Occipital lobe (tissue), 2 donors: ENCODE measurements around the gene KCNK15. TPM values are rescaled to one million over a fixed set of nuclear protein-coding genes. Genes with fewer than 3 reads are reported as not detected.
"Not testable (repeated sequence)": the region's sequence is repeated elsewhere in the genome, so short reads cannot be mapped to it uniquely, and the experiment has no call there.

Experiments used
- DNase-seq: peaks from one replicate; lab custom pipeline; 2025; lab: John Stamatoyannopoulos, UW
- total RNA-seq: library from RNA; depleted of rRNA; stranded (reverse); fragments of >200 nt; gene quantifications from one replicate; pipeline ENCODE4 v1.2.3, GENCODE V29; 2014

KCNK15 gene
- not detected for total RNA-seq

DNA sequence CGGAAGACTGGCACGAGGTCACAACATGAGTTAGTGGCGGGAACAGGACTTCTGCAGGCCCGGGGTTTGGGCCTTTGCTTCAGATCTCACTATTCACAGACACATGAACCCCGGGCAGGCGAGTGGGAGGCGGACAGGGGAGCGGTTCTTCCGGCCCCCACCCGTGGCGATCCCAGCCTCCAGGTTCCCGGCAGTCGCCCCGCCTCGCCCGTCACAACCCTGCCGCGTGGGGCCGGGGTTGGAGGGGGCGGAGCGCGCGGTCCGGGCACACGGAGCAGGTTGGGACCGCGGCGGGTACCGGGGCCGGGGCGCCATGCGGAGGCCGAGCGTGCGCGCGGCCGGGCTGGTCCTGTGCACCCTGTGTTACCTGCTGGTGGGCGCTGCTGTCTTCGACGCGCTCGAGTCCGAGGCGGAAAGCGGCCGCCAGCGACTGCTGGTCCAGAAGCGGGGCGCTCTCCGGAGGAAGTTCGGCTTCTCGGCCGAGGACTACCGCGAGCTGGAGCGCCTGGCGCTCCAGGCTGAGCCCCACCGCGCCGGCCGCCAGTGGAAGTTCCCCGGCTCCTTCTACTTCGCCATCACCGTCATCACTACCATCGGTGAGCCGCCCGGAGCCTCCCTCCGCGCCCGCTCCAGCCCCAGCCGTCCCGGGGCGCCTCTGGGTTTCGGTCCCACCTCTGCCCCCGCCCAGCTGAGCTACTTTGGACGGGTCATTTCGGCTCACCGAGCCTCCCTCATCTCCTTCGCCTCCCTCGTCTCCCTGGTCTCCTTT, at the start of gene KCNK15:
KCNK15 (plus strand) TSS at position 268 of the 769 bp plus-strand sequence; CDS start at position 314, 46 bp downstream.
- no peak for DNase-seq

GRCh38 chr20:44696315-44696714, 49.4 kb upstream of the KCNK15 start:
- no peak for DNase-seq

- DNase-seq: not testable (repeated sequence)
These were observed 48.6 kb upstream of the KCNK15 start for GRCh38 chr20:44697041-44697440.

DNA sequence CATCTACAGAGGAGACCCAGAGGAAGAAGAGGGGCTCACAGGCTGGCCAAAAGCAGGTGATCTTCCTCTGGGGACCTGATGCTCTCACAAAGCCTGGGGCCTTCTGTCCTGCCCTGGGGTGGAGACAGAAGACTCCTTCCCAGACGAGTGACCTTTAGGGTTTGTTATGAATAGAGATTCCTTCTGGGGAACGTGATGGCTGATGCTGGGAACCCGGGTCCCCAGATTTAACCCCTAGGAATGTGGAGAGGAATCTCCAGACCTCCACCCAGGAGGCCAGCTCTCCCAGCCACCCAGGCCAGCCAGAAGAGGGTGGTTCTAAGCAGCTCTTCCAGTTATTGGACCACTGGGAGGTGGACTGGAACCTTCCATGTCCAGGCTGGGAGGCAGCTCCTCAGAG, 47.3 kb upstream of the KCNK15 start:
- DNase-seq: no peak

- DNase-seq: no peak
These were observed 45.4 kb upstream of the KCNK15 start for GRCh38 chr20:44700306-44700705.

GRCh38 chr20:44701118-44701857, 44.4 kb upstream of the KCNK15 start:
- DNase-seq: no peak

DNA sequence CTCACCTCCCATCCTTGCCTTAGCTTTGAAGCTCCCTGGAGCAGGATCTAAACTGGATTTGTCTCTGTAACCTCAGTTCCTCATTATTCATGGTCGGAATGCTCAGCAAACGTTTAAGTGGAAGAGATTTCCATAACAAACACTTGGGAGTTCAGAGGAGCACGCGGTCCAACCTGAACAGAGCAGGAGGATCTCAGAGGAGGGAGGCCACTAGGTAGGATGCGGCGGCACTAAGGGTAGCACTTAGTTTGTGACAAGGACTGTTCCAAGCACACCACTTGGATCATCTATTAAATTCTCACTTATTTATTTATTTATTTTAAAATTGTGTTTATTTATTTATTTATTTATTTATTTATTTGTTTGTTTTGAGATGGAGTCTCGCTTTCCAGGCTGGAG, 43.8 kb upstream of the KCNK15 start:
- no peak for DNase-seq

GRCh38 chr20:44702776-44703175, 42.9 kb upstream of the KCNK15 start:
- DNase-seq: peak; percentile 50

DNA sequence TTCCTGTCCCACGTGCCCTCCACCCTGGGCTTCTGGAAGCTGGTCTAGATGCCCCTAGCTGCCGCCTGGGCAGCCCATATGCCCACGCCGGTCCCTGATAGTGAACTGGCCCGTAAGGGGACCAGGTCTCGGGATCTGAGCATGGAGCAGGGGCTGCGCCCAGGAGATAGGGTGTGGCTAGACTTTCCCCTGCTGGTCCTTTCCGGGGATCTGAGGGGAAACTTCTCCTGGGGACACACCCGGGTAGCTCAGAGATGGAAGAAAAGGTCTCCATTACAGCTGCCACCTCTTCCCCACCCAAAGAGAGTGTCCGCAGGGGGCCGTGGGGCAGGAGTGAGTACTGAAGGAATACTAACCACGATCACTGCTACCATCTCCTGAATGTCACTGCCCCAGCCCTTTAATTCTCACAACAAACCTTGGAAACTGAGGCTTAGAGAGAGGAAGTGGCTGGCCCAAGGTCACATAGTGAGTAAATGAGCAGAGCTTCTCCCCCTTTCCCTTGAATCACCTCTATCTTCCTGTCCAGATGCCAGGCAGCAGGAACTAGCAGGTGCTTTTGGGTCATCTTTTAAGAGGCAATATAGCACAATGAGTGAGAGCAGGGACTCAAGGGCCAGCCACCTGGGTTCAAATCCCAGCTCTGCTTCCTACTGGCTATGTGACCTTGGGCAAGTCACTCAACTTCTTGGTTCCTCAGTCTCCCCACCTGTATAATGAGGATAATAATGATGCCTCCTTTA, 42.3 kb upstream of the KCNK15 start:
- no peak for DNase-seq

DNA sequence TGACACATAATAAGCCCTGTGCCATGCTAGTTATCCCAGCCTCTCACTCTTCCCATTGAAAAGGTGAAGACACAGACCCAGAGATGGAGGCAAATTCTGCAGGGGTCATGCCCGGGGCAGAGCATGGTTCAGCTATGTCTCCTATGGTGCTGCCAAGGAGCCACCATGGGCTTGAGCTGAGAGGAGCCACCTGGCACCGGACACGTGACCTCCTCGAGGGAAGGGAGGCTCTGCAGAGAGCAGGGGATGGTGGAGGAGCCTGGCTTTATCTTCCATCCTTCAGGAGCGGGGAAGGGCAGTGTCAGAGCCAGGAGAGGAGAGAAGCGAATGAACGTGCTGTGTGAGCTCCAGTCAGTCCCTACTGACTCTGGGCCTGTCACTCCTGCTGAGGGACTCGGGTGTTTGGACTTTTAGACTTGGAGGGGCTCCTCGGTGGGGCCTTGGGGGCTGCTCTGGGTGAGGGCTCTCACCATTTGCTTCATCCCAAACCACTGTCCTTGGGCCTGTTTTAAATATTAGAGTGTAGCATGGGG, 41.6 kb upstream of the KCNK15 start:
- DNase-seq: no peak

DNA sequence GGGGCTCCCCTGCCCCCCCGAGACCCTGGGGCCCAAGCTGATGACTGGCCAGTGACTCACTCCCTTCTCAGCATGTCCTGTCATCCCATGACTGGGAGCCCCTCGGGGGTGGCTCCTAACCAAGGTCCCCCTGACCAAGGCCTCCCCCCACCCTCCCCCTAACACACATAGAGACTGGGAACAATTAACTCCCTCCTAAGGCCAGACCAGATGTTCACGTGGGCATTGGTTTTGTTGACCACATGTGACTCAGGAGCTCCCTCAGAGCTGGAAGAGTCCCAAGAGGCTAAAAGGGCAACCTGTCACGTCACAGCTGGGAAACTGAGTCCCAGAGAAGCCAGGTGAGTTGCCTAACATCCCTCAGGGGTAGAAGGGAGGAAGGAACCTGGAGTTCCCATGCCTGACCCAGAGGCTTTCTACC, 41.1 kb upstream of the KCNK15 start:
- DNase-seq: no peak

DNA sequence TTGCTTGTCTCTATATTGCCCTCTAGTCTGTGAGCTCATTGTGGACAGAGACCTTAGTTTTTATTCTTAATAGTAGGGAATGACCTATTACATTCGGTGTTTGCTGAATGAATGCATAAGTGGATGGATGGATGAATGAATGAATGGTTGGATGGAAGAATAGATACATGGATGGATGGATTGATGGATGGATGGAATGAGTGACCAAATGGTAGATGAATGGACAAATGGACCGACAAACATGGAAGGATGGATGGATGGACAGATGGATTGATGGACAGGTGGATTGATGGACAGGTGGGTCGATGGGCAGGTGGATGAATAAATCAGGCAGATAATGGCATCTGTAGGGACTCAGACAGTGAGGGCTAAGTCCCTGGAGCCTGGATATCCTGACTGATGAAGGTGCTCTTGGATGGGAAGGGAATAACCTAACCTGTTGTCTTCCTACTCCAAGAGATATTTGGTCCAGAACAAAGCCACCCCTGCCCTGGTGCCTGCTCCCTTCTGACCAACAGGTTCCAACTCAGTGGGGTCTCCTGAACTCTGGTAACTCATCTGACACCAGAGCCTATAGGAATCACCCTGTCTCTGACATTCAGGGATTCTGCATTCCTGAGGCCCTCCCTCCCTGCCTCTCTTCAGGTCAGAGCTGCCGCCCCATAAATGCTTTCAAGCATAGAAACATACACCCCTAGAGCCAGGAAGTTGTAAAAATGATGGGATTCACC, 40.1 kb upstream of the KCNK15 start:
- DNase-seq: no peak

- no peak for DNase-seq
These were observed 39.2 kb upstream of the KCNK15 start for GRCh38 chr20:44706301-44707017.

DNA sequence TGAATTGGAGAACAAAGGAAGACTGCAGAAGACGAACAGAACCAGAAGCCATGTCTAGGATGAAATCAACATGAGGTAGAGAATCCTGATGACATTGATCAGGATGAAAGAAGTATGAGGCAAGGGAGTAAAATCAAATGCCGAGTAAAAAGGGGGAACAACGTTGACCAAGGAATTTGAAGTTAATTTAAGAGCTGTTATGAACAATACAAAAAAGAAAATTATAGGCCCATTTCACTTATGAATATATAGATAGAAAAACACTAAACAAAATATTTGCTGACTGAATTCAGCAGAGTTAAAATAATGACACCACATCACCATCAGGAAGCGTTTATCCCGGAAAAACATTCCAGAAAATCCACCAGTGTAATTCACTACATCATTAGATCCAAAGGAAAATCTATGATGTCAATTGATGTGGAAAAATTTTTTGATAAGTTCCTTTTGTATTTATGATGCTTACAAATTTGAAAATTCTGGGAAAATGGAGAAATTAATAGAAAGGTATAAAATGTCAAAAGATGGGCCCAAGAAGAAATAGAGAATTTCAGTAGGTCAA, 38.6 kb upstream of the KCNK15 start:
- DNase-seq: no peak

DNA sequence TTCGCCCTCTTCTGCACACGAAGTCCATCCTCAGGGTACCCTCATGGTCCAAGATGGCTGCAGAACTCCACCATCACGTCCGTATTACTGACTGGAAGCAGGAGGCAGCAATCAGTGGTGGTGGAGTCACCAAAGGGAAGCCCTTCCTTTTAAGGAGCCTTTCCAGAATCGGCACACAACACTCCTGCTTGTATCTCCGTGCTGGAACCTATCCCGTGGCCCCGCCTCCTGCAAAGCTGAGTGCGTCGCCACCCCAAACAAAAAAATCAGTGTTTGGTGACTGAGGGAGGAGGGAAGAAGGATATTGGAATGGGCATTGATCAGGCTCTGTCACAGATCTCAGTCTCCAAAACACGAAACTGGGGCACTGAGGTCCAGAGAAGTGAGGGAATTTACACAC, 36.3 kb upstream of the KCNK15 start:
- DNase-seq: no peak

DNA sequence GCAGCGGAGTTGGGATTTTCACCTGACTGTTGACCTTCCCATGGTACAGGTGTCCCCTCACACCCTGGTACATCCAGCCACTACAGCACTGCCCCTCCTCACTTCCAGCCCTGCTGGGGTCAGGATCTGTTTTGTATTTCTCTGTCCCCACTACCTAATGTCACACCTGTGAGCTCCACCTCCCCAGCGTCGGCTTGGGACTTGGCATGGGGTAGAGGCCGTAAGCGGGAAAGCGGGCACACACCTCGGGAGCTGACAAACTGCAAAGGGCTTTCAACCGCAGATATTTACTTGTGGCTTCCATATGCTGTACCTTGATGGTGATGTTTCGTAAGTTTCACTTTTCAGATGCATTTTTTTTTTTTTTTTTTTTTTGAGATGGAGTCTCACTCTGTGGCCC, 35.9 kb upstream of the KCNK15 start:
- no peak for DNase-seq

DNA sequence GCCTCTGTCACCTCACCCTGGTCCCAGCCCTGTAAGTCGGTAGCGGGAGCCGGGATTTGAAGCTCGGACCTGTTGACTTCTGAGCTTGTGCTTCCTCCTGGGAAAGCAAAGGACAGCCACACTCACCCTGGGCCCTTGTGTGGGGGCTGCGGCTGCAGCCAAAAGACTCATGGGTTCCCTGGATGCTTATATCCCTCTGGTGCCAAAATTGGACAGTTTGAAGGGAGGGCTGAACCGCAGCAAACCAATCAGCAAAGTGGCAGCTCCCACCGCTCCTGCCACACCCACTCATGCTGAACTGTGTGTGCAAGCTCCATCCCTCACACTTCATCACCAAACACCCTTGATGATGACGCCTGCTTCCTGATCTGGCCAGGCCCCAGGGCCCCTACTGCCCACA, 34.4 kb upstream of the KCNK15 start:
- no peak for DNase-seq

- DNase-seq: no peak
These were observed 31.5 kb upstream of the KCNK15 start for GRCh38 chr20:44714102-44714700.

DNA sequence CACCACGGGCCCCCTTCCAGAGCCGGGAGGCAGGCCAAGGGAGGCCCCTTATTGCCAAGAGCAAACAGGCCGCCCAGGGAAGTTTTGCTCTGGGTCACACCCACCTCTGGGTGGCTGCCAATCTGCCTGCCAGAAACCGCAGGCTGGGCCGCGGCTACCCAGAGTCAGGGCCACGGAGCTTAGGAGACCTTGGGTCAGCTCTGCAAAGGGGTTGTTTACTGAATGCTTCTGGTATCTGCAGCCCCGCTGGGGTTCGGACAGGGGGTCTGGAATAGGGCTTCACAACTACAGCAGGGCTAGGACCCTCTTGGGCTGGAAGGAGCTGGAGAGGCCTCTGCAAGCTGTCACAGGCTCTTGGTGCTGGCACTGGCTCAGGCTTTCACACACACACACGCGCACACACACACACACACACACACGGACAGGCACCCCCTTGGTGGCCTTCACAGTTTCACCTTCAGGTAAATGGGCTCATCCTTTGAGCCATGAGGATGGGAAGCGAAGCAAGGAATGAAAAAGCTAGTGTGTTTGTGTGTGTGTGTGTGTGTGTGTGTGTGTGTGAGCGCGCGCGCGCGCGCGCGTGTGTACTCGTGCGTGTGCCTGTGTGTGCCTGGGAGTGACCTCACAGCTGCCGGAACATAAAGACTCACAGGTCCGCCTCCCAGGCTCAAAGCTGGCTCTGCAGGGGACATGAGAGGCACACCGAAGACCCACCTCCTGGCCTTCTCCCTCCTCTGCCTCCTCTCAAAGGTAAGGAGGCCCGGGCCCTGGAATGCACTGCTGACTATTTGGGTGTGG, 30.8 kb upstream of the KCNK15 start, which contains the start of gene CCN5:
CCN5 (plus strand) TSS at position 669 of the 798 bp plus-strand sequence; CDS start at position 691, 22 bp downstream.
- peak; percentile 20 for DNase-seq
